HepG2 (cell line): Measurements from ENCODE around the gene UNC13D. TPM values are rescaled to one million over a fixed set of nuclear protein-coding genes. Genes with fewer than 3 reads are reported as not detected.

Experiments used
- ATF6 ChIP-seq: sonication (generic); formaldehyde crosslinking; conservative IDR thresholded peaks from 2 replicates; pipeline ENCODE4 v1.4.0; 2020; ENCODE audit warnings: missing genetic modification reagents
- EED ChIP-seq: sonication (generic); formaldehyde crosslinking; IDR thresholded peaks from 2 replicates; pipeline ENCODE4 v1.5.0; 2020; ENCODE audit warnings: mild to moderate bottlenecking, missing genetic modification reagents
- ESRRA ChIP-seq: sonication (generic); formaldehyde crosslinking; IDR thresholded peaks from 2 replicates; pipeline ENCODE4 v1.5.1; 2020; ENCODE audit warnings: mild to moderate bottlenecking, low read depth, missing genetic modification reagents
- FOSL2 ChIP-seq: sonication (generic); formaldehyde crosslinking; IDR thresholded peaks from 2 replicates; pipeline ENCODE4 v1.4.0; 2020; ENCODE audit warnings: missing genetic modification reagents
- FOXJ3 ChIP-seq: sonication (generic); formaldehyde crosslinking; IDR thresholded peaks from 2 replicates; pipeline ENCODE4 v1.4.0; 2020; ENCODE audit warnings: missing genetic modification reagents, mild to moderate bottlenecking, borderline replicate concordance
- HCFC1 ChIP-seq: fragments of 150-350 bp; IDR thresholded peaks from 2 replicates; pipeline ENCODE4 v1.6.1; 2014; ENCODE audit warnings: low read depth, low read length
- KDM5B ChIP-seq: sonication (generic); formaldehyde crosslinking; IDR thresholded peaks from 2 replicates; pipeline ENCODE4 v1.4.0; 2020; ENCODE audit warnings: missing genetic modification reagents, mild to moderate bottlenecking, borderline replicate concordance
- MED8 ChIP-seq: sonication (generic); formaldehyde crosslinking; IDR thresholded peaks from 2 replicates; pipeline ENCODE4 v1.8.1; 2023; ENCODE audit warnings: mild to moderate bottlenecking, missing genetic modification reagents; ENCODE audit not compliant: insufficient replicate concordance
- NFKB2 ChIP-seq: sonication (generic); formaldehyde crosslinking; IDR thresholded peaks from 2 replicates; pipeline ENCODE4 v1.4.0; 2020; ENCODE audit warnings: missing genetic modification reagents, borderline replicate concordance
- PLRG1 ChIP-seq: fragments of 450-650 bp; conservative IDR thresholded peaks from 2 replicates; pipeline ENCODE4 v1.6.1; 2016
- RARA ChIP-seq: IDR thresholded peaks from 2 replicates; pipeline ENCODE4 v1.6.1; 2016; ENCODE audit warnings: missing genetic modification reagents, missing compliant biosample characterization
- TCF7L2 ChIP-seq: IDR thresholded peaks from 2 replicates; pipeline ENCODE4 v1.6.1; 2011; ENCODE audit warnings: mild to moderate bottlenecking, low read depth, low read length, moderate library complexity
- ZBTB14 ChIP-seq: sonication (generic); formaldehyde crosslinking; IDR thresholded peaks from 2 replicates; pipeline ENCODE4 v1.4.0; 2020; ENCODE audit warnings: missing genetic modification reagents
- ZC3H13 ChIP-seq: sonication (generic); formaldehyde crosslinking; IDR thresholded peaks from 2 replicates; pipeline ENCODE4 v1.8.1; 2023; ENCODE audit warnings: mild to moderate bottlenecking, missing genetic modification reagents, moderate library complexity
- ZNF101 ChIP-seq: sonication (generic); formaldehyde crosslinking; IDR thresholded peaks from 2 replicates; pipeline ENCODE4 v1.4.0; 2020; ENCODE audit warnings: mild to moderate bottlenecking, low read depth, missing genetic modification reagents, borderline replicate concordance
- ZNF205 ChIP-seq: IDR thresholded peaks from 2 replicates; pipeline ENCODE4 v1.6.1; 2018; ENCODE audit warnings: missing biosample characterization, missing genetic modification reagents
- ZNF3 ChIP-seq: IDR thresholded peaks from 2 replicates; pipeline ENCODE4 v1.7.0; 2017; ENCODE audit warnings: inconsistent platforms
- ZNF335 ChIP-seq: sonication (generic); formaldehyde crosslinking; IDR thresholded peaks from 2 replicates; pipeline ENCODE4 v1.4.0; 2020; ENCODE audit warnings: missing genetic modification reagents
- ZNF431 ChIP-seq: sonication (generic); formaldehyde crosslinking; IDR thresholded peaks from 2 replicates; pipeline ENCODE4 v1.9.0; 2022; ENCODE audit warnings: missing genetic modification reagents, low read depth, mild to moderate bottlenecking, borderline replicate concordance
- ZNF468 ChIP-seq: sonication (generic); formaldehyde crosslinking; IDR thresholded peaks from 2 replicates; pipeline ENCODE4 v1.8.0; 2022; ENCODE audit warnings: mild to moderate bottlenecking, moderate library complexity, missing genetic modification reagents
- ZNF496 ChIP-seq: sonication (generic); formaldehyde crosslinking; IDR thresholded peaks from 2 replicates; pipeline ENCODE4 v1.8.1; 2023; ENCODE audit warnings: mild to moderate bottlenecking, moderate library complexity, missing genetic modification reagents; ENCODE audit not compliant: insufficient replicate concordance
- ZNF660 ChIP-seq: sonication (generic); formaldehyde crosslinking; IDR thresholded peaks from 2 replicates; pipeline ENCODE4 v1.5.1; 2020; ENCODE audit warnings: mild to moderate bottlenecking, low read depth, missing genetic modification reagents, borderline replicate concordance
- polyA plus RNA-seq, 8 experiments: library from polyadenylated mRNA; depleted of rRNA in 3 of 8; stranded (reverse) in 7 of 8; unstranded in 1 of 8; fragments of >200 nt; fragmentation: Illumina TruSeq in 4 of 8; extraction: Trizol in 4 of 8; gene quantifications; 2 replicates each; pipeline versions ENCODE4 v1.2.1 to v1.2.3, GENCODE V29; 2011 to 2016; ENCODE audit warnings: low read depth in 4 of 8, missing spikeins in 1 of 8, mixed read lengths in 1 of 8; ENCODE audit not compliant: insufficient read depth in 1 of 8
- total RNA-seq, 5 experiments: library from RNA; depleted of rRNA; stranded (reverse); fragments of >200 nt; fragmentation: Illumina TruSeq; extraction: Trizol; gene quantifications; 2 replicates each; pipeline ENCODE4 v1.2.3, GENCODE V29; 2016; ENCODE audit warnings: low read depth in 1 of 5
- TF ChIP-seq, protein P1 (sequence below): sonication (generic); formaldehyde crosslinking; IDR thresholded peaks from 2 replicates; pipeline ENCODE4 v1.9.0; 2022; ENCODE audit warnings: missing genetic modification reagents, mild to moderate bottlenecking, borderline replicate concordance
- TF ChIP-seq, protein P2 (sequence below): sonication (generic); formaldehyde crosslinking; IDR thresholded peaks from 2 replicates; pipeline ENCODE4 v1.8.1; 2022; ENCODE audit warnings: low read depth, mild to moderate bottlenecking, missing genetic modification reagents

Gene UNC13D
- total and polyA plus RNA-seq, 2 of the 13 experiments (the other 11 are each of a cell fraction or from before 2014, with no cell fraction given), result 29.7 to 42.7 TPM

DNA sequence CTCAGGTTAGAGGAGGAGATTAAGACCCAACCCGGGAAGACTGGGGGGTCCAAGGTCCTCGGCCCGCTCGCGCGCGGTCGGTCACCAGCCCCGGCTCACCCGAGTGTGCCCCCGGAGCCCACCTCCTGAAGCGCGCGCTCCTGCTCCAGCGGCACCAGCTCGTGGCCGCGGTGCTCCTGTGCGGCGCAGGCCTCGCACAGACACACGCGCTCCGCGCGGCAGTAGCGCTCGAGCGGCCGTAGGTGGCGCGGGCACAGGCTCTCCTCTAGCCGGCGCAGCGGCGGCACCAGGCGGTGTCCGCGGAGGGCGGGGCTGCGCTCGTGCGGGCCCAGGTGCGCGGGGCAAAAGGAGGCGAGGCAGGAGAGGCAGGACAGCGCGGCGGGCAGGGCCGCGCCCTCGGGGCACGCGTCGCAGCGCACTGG lies 33.6 kb upstream of the UNC13D start (continued):
- no peak for TF ChIP-seq FOXJ3 (CRISPR knock-in tag)
- no peak for TF ChIP-seq PLRG1
- peak; percentile 93; the same call in 1 of the 2 replicates for TF ChIP-seq ZNF101 (CRISPR knock-in tag)
- no peak; the same call in 1 of the 2 replicates for TF ChIP-seq ATF6
- peak; percentile 78 for TF ChIP-seq ZBTB14 (CRISPR knock-in tag)
- TF ChIP-seq, protein P1, sequence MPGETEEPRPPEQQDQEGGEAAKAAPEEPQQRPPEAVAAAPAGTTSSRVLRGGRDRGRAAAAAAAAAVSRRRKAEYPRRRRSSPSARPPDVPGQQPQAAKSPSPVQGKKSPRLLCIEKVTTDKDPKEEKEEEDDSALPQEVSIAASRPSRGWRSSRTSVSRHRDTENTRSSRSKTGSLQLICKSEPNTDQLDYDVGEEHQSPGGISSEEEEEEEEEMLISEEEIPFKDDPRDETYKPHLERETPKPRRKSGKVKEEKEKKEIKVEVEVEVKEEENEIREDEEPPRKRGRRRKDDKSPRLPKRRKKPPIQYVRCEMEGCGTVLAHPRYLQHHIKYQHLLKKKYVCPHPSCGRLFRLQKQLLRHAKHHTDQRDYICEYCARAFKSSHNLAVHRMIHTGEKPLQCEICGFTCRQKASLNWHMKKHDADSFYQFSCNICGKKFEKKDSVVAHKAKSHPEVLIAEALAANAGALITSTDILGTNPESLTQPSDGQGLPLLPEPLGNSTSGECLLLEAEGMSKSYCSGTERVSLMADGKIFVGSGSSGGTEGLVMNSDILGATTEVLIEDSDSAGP (CRISPR knock-in tag), result peak; percentile 66
- peak; percentile 58; the same call in 1 of the 2 replicates for TF ChIP-seq ZNF3
- no peak for TF ChIP-seq TCF7L2
- TF ChIP-seq, protein P2, sequence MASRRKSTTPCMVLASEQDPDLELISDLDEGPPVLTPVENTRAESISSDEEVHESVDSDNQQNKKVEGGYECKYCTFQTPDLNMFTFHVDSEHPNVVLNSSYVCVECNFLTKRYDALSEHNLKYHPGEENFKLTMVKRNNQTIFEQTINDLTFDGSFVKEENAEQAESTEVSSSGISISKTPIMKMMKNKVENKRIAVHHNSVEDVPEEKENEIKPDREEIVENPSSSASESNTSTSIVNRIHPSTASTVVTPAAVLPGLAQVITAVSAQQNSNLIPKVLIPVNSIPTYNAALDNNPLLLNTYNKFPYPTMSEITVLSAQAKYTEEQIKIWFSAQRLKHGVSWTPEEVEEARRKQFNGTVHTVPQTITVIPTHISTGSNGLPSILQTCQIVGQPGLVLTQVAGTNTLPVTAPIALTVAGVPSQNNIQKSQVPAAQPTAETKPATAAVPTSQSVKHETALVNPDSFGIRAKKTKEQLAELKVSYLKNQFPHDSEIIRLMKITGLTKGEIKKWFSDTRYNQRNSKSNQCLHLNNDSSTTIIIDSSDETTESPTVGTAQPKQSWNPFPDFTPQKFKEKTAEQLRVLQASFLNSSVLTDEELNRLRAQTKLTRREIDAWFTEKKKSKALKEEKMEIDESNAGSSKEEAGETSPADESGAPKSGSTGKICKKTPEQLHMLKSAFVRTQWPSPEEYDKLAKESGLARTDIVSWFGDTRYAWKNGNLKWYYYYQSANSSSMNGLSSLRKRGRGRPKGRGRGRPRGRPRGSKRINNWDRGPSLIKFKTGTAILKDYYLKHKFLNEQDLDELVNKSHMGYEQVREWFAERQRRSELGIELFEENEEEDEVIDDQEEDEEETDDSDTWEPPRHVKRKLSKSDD (CRISPR knock-in tag), result no peak
- no peak; the same call in none of the 2 replicates for TF ChIP-seq EED
- peak; percentile 89 for TF ChIP-seq KDM5B
- TF ChIP-seq ZNF496 (CRISPR knock-in tag), result no peak
- no peak for TF ChIP-seq ZNF468
- no peak for TF ChIP-seq ZNF205 (CRISPR knock-in tag)
- no peak for TF ChIP-seq ZNF335 (CRISPR knock-in tag)
- no peak for TF ChIP-seq ZNF660
- 0 out of 2 replicates have a peak, but pooled peaks have one; percentile 7 for TF ChIP-seq RARA
- TF ChIP-seq MED8 (CRISPR knock-in tag), result peak; percentile 88
- TF ChIP-seq HCFC1, result no peak
- no peak for TF ChIP-seq NFKB2 (CRISPR knock-in tag)
- TF ChIP-seq ZC3H13, result peak; percentile 98
- TF ChIP-seq ZNF431 (CRISPR knock-in tag), result no peak; the same call in 1 of the 2 replicates
- no peak for TF ChIP-seq ESRRA (CRISPR knock-in tag)
- no peak for TF ChIP-seq FOSL2 (CRISPR knock-in tag)
